ENCODE measurements around the gene MSGN1.

Gene MSGN1

GRCh38 chr2:17846676-17847075, 30.4 kb downstream of the MSGN1 start:
- DNase-seq (ENCODE audit: low read depth in 3 of 3, low spot score in 1 of 3) = no peak

DNA sequence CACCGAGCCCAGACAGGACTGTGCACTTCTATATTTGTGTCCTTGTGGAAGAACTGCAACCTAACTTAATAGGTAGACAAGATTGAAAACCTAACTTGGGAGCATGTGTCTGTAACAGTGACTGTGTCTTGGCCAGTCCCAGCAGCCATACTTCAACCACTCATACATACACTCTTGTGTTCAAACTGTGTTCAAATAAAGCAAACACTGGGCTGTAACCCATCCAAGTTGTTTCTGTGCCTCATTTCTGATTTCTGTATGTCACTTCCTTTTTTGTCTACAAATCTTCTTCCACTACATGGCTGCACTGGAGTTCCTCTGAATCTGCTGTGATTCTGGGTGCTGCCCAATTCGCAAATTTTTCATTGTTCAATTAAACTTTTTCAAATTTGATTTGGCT, 31.0 kb downstream of the MSGN1 start:
- DNase-seq (ENCODE audit: low read depth in 3 of 3, low spot score in 1 of 3) = no peak

DNA sequence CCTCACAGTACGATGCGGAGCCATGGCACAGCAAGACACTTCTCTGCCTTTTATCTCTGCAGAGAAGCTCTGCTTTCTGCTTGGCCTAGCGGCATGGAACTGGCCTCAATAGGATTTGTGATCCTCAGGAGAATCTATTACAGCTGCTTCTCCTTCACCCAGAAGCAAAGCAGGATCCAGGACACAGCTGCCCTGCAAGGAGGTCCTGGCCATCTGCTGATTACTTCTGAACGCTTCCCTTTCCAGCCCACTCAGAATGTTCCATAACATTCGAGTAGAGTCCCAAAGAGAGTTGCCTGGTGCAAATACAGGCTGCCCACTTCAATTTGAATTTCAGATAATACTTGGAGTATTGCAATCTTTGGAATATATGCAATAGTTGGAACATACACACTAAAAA, 33.0 kb downstream of the MSGN1 start:
- DNase-seq (ENCODE audit: low read depth in 3 of 3, low spot score in 1 of 3) = no peak

GRCh38 chr2:17850151-17850550, 33.9 kb downstream of the MSGN1 start:
- DNase-seq (ENCODE audit: low read depth in 3 of 3, low spot score in 1 of 3) = no peak

DNA sequence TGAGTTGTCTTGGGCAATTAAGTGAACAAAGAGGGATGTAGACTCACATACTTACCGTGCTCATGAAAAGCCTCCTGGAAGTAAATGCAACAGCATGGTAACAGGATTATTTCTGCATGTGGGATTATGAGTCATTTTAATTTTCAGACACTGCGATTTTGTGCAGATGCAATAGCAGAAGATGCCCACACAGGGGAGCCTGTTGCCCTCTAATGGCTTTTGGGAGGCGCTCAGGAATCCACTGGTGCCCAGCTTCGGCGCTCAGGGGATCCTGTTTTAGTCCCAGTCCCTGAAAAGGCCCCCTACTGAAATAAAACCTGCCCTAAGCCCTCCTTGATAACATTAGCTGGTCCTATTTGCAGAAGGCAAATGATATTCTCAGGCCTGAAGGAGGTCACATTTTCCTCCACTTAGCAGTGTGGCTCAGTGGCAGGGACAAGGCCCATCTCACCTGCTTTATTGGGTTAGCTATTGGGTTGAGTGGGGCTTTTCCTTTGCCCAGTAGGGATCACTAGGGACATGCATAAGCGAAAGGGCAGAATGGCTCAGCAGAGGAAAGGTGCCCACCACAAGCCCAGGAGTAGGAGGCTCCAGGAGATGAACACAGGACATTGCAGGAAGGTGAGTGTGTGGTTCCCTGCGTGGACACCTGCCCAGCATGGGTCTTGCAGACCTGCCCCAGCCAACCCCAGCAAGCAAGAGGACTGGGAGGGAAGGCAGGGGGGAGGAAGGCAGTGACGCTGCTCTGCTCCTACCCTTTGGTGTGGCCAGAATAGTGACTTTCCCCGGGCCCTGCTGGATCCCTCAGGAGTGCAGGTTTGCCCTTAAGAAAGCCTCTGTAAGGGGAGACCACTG, 35.7 kb downstream of the MSGN1 start:
- DNase-seq (ENCODE audit: low read depth in 3 of 3, low spot score in 1 of 3) = no peak

GRCh38 chr2:17853799-17854198, 37.5 kb downstream of the MSGN1 start:
- DNase-seq (ENCODE audit: low read depth in 3 of 3, low spot score in 1 of 3) = no peak

GRCh38 chr2:17857021-17857420, 40.8 kb downstream of the MSGN1 start:
- DNase-seq (ENCODE audit: low read depth in 3 of 3, low spot score in 1 of 3) = no peak

DNA sequence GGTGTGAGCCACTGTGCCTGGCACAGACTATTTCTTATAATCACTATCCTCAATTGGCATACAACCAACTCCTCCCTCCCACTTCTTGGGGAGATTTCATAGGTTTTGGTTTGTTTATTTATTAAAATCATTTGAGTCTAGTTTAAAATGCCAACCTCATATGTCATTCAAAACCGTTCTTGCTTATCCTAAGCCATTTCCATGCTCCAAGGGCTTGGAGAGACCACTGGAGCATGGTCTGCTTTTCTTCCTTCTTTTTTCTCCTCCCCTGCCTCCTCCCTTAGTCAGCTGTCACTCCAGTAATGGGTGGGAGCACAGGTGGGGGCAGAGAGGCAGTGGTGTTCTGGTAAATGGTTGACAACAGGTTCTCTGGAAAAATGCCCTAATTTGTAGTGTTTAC, 41.8 kb downstream of the MSGN1 start:
- no peak for DNase-seq (ENCODE audit: low read depth in 3 of 3, low spot score in 1 of 3)

DNA sequence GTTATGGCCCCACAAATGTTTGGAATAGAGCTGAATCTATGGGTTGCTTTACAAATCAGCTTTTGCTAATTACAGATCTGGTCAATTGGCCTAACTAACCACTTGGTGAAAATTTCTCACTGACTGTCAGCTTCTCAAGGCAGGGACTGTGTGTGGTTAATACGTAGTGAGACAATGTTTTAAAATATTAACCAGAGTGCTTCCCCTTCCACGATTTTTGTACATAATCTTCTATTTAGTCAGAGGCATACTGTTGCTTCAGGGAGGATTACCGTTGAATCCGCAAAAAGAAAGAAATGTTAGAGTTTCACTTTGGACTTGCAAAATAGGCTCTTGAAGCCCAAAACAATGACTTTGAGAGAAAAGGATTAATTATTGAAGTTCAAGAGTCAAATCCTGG, 47.3 kb downstream of the MSGN1 start:
- no peak for DNase-seq (ENCODE audit: low read depth in 3 of 3, low spot score in 1 of 3)

DNA sequence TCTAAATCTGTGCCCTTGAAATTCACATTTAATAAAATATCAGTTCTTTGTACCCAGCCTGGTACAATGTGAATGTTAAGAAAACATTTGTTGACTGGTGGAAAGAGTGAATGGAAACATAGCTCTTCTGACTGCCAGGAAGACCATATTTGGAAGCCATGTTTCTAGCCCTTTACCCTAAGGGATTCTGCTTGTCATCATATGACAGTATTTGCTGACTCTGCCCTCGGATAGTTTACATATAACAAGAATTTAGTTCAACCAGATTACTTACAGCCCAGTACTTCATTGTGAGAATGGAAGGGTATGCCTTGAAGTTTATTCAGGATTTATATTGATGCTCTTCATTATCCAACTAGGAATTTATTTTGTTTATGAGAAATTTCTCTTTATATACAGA, 48.4 kb downstream of the MSGN1 start:
- DNase-seq (ENCODE audit: low read depth in 3 of 3, low spot score in 1 of 3) = no peak

DNA sequence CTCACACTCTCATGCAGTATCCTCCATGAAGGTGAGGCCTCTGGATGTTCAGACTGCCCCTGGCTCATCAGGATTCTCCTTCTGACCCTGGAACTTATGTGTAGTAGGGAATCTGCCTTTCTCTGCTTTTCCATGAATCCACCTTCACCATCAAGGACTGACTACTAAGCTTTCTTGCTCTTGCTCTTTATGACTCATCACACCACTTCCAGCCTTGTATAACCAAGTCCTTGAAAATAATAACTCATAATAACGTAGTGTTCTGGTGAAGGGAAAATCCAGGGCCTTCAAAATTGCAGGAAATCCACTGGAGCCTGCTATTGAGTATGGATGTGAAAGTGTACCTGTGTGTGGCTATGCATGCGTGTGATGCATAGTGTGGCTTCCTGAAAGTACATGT, 50.9 kb downstream of the MSGN1 start:
- no peak for DNase-seq (ENCODE audit: low read depth in 3 of 3, low spot score in 1 of 3)
